HepG2 (cell line): ENCODE measurements around the gene TLN1. TPM values are rescaled to one million over a fixed set of nuclear protein-coding genes. Genes with fewer than 3 reads are reported as not detected.
A peak's percentile ranks its signal among the peaks of the same experiment; 100 is the strongest.

Experiments
- AGO1 ChIP-seq: fragments of 200-400 bp; formaldehyde crosslinking; IDR thresholded peaks from 2 replicates; pipeline ENCODE4 v1.6.1; 2017; ENCODE audit warnings: mild to moderate bottlenecking, low read depth, low read length, moderate library complexity; ENCODE audit not compliant: poor library complexity, severe bottlenecking
- ATF2 ChIP-seq: sonication (generic); formaldehyde crosslinking; IDR thresholded peaks from 2 replicates; pipeline ENCODE4 v1.4.0; 2020; ENCODE audit warnings: missing genetic modification reagents
- CAMTA2 ChIP-seq: sonication (generic); formaldehyde crosslinking; IDR thresholded peaks from 2 replicates; pipeline ENCODE4 v1.4.0; 2020; ENCODE audit warnings: mild to moderate bottlenecking, missing genetic modification reagents, borderline replicate concordance
- CENPBD1 ChIP-seq: sonication (generic); formaldehyde crosslinking; IDR thresholded peaks from 2 replicates; pipeline ENCODE4 v1.8.0; 2022; ENCODE audit warnings: missing genetic modification reagents, low read depth, mild to moderate bottlenecking, borderline replicate concordance
- FOXA1 ChIP-seq, 2 experiments: fragments of 450-650 bp in 1 of 2; sonication (generic) in 1 of 2; formaldehyde crosslinking in 1 of 2; IDR thresholded peaks; 2 replicates each; pipeline versions ENCODE4 v1.4.0 to v1.6.1; 2016 to 2020; ENCODE audit warnings: missing genetic modification reagents in 1 of 2
- HOXD1 ChIP-seq: sonication (generic); formaldehyde crosslinking; IDR thresholded peaks from 2 replicates; pipeline ENCODE4 v1.5.0; 2020; ENCODE audit warnings: missing genetic modification reagents
- KLF12 ChIP-seq: sonication (generic); formaldehyde crosslinking; IDR thresholded peaks from 2 replicates; pipeline ENCODE4 v1.4.0; 2020; ENCODE audit warnings: missing genetic modification reagents, borderline replicate concordance
- LRRFIP1 ChIP-seq: sonication (generic); formaldehyde crosslinking; conservative IDR thresholded peaks from 2 replicates; pipeline ENCODE4 v1.4.0; 2020; ENCODE audit warnings: missing genetic modification reagents
- MED1 ChIP-seq: sonication (generic); formaldehyde crosslinking; IDR thresholded peaks from 2 replicates; pipeline ENCODE4 v1.4.0; 2020; ENCODE audit warnings: missing genetic modification reagents
- POGK ChIP-seq: sonication (generic); formaldehyde crosslinking; conservative IDR thresholded peaks from 2 replicates; pipeline ENCODE4 v1.8.0; 2022; ENCODE audit warnings: mild to moderate bottlenecking, moderate library complexity, missing genetic modification reagents
- POLR2AphosphoS2 ChIP-seq: IDR thresholded peaks from 2 replicates; pipeline ENCODE4 v1.6.1; 2011; ENCODE audit warnings: low read depth, low read length, improper control_type of control experiment
- SNAPC2 ChIP-seq: sonication (generic); formaldehyde crosslinking; IDR thresholded peaks from 2 replicates; pipeline ENCODE4 v1.8.1; 2022; ENCODE audit warnings: mild to moderate bottlenecking, missing genetic modification reagents
- SOX13 ChIP-seq, 3 experiments: fragments of 450-650 bp in 1 of 3; sonication (generic) in 1 of 3; formaldehyde crosslinking in 1 of 3; IDR thresholded peaks in 2 of 3; conservative IDR thresholded peaks in 1 of 3; 2 replicates each; pipeline versions ENCODE4 v1.5.0 to v1.6.1; 2016 to 2020; ENCODE audit warnings: antibody characterized with exemption in 1 of 3, mild to moderate bottlenecking in 1 of 3, missing compliant biosample characterization in 1 of 3, missing genetic modification reagents in 1 of 3, moderate library complexity in 1 of 3
- SRSF9 ChIP-seq: fragments of 200-400 bp; formaldehyde crosslinking; IDR thresholded peaks from 2 replicates; pipeline ENCODE4 v1.6.1; 2018; ENCODE audit warnings: borderline replicate concordance, mild to moderate bottlenecking, low read depth, low read length; ENCODE audit not compliant: insufficient read depth, poor library complexity, severe bottlenecking
- TAF15 ChIP-seq: fragments of 200-400 bp; formaldehyde crosslinking; IDR thresholded peaks from one replicate; pipeline ENCODE4 v1.6.1; 2018; ENCODE audit warnings: mild to moderate bottlenecking, low read depth, low read length; ENCODE audit not compliant: poor library complexity, severe bottlenecking
- TFE3 ChIP-seq: IDR thresholded peaks from 2 replicates; pipeline ENCODE4 v1.6.1; 2016
- ZNF296 ChIP-seq: sonication (generic); formaldehyde crosslinking; conservative IDR thresholded peaks from 2 replicates; pipeline ENCODE4 v1.5.0; 2020; ENCODE audit warnings: mild to moderate bottlenecking, missing genetic modification reagents
- ZNF367 ChIP-seq: sonication (generic); formaldehyde crosslinking; IDR thresholded peaks from 2 replicates; pipeline ENCODE4 v1.4.0; 2020; ENCODE audit warnings: missing genetic modification reagents, borderline replicate concordance
- ZNF616 ChIP-seq: sonication (generic); formaldehyde crosslinking; IDR thresholded peaks from 2 replicates; pipeline ENCODE4 v1.5.0; 2020; ENCODE audit warnings: low read depth, mild to moderate bottlenecking, missing genetic modification reagents
- ZNF781 ChIP-seq: sonication (generic); formaldehyde crosslinking; IDR thresholded peaks from 2 replicates; pipeline ENCODE4 v1.5.1; 2020; ENCODE audit warnings: borderline replicate concordance, mild to moderate bottlenecking, missing genetic modification reagents; ENCODE audit errors: not compliant biosample characterization
- polyA plus RNA-seq, 8 experiments: library from polyadenylated mRNA; depleted of rRNA in 3 of 8; stranded (reverse) in 7 of 8; unstranded in 1 of 8; fragments of >200 nt; fragmentation: Illumina TruSeq in 4 of 8; extraction: Trizol in 4 of 8; gene quantifications; 2 replicates each; pipeline versions ENCODE4 v1.2.1 to v1.2.3, GENCODE V29; 2011 to 2016; ENCODE audit warnings: low read depth in 4 of 8, missing spikeins in 1 of 8, mixed read lengths in 1 of 8; ENCODE audit not compliant: insufficient read depth in 1 of 8
- total RNA-seq, 5 experiments: library from RNA; depleted of rRNA; stranded (reverse); fragments of >200 nt; fragmentation: Illumina TruSeq; extraction: Trizol; gene quantifications; 2 replicates each; pipeline ENCODE4 v1.2.3, GENCODE V29; 2016; ENCODE audit warnings: low read depth in 1 of 5

Gene TLN1
- total and polyA plus RNA-seq, 2 of the 13 experiments (the other 11 are each of a cell fraction or from before 2014, with no cell fraction given): 35.2 to 51.8 TPM

GRCh38 chr9:35657546-35658136, 74.4 kb downstream of the TLN1 start, which contains the start of gene RMRP (continued):
- TF ChIP-seq ATF2 (CRISPR knock-in tag) (peak; percentile 95), MED1 (CRISPR knock-in tag) (peak; percentile 97), CENPBD1 (no peak), HOXD1 (peak; percentile 95), SNAPC2 (CRISPR knock-in tag) (peak; percentile 100), CAMTA2 (CRISPR knock-in tag) (no peak), LRRFIP1 (CRISPR knock-in tag) (no peak), POGK (CRISPR knock-in tag) (peak; percentile 95), ZNF296 (no peak), FOXA1 (IDR thresholded peaks at IDR 0.05) (no peak), FOXA1 (CRISPR knock-in tag; IDR thresholded peaks at IDR 0.05) (peak; percentile 47; the same call in 1 of the 2 replicates), TFE3 (peak; percentile 97), TAF15 (peak; percentile 71), ZNF781 (CRISPR knock-in tag) (no peak), AGO1 (no peak), KLF12 (CRISPR knock-in tag) (peak; percentile 92; the same call in 1 of the 2 replicates), SRSF9 (no peak), SOX13 (IDR thresholded peaks at IDR 0.05) (peak; percentile 51), SOX13 (CRISPR knock-in tag; conservative IDR thresholded peaks at IDR 0.05 in 1 of 2, IDR thresholded peaks at IDR 0.05 in 1 of 2) (peak in 1 of 2 experiments; percentile 82; a peak in 2 of 4 replicates), ZNF616 (CRISPR knock-in tag) (peak; percentile 89), POLR2AphosphoS2 (no peak), ZNF367 (CRISPR knock-in tag) (peak; percentile 96; the same call in 1 of the 2 replicates)
